Hepatocyte (in vitro differentiated cells): ENCODE measurements around the gene PDE3B.

Source experiments
- CTCF ChIP-seq: fragments of 200-600 bp; sonication (generic); IDR thresholded peaks from 2 replicates; pipeline ENCODE4 v1.5.1; 2016; ENCODE audit warnings: antibody characterized with exemption, mild to moderate bottlenecking; ENCODE audit not compliant: poor library complexity
- EZH2 ChIP-seq: fragments of 200-600 bp; sonication (generic); IDR thresholded peaks from 2 replicates; pipeline ENCODE4 v1.6.1; 2016; ENCODE audit warnings: antibody characterized with exemption, mild to moderate bottlenecking, borderline replicate concordance

- no peak for TF ChIP-seq CTCF
- no peak for TF ChIP-seq EZH2
Measured at GRCh38 chr11:14764579-14765527, 121.2 kb downstream of the PDE3B start.
